WTC11 (cell line): ENCODE results near the gene RALA. TPM values are rescaled to one million over a fixed set of nuclear protein-coding genes. Genes with fewer than 3 reads are reported as not detected.

Experiments
- ATAC-seq: fragments of 200-7000 bp; cut with Tn5 transposase; 2 replicates; pipeline ENCODE4 v1.10.0; 2021; ENCODE audit warnings: mild to moderate bottlenecking, moderate library complexity
- CTCF ChIA-PET: fragments of 300-600 bp; sonication (Branson Sonifier 250); formaldehyde crosslinking; loops from one replicate; lab custom pipeline; 2021; ENCODE audit warnings: antibody characterized with exemption; lab: Charles Lee
- POLR2A ChIA-PET: fragments of 350-600 bp; sonication (Branson Sonifier 250); formaldehyde crosslinking; loops from one replicate; lab custom pipeline; 2021; ENCODE audit warnings: antibody characterized with exemption; lab: Charles Lee
- DNase-seq: peaks from one replicate; pipeline ENCODE4 v3.0.0; 2021; ENCODE audit warnings: low spot score
- H3K27ac Mint-ChIP-seq: 2 replicates; pipeline ENCODE4 v1.8.0; 2021; ENCODE audit warnings: mixed read lengths
- H3K27me3 Mint-ChIP-seq: 2 replicates; pipeline ENCODE4 v1.8.0; 2021; ENCODE audit warnings: low read depth, mild to moderate bottlenecking, moderate library complexity, mixed read lengths
- H3K36me3 Mint-ChIP-seq: 2 replicates; pipeline ENCODE4 v1.8.0; 2021; ENCODE audit warnings: mixed read lengths
- H3K4me1 Mint-ChIP-seq: 2 replicates; pipeline ENCODE4 v1.8.0; 2022; ENCODE audit warnings: mixed read lengths
- H3K4me3 Mint-ChIP-seq: 2 replicates; pipeline ENCODE4 v1.8.0; 2021; ENCODE audit warnings: mild to moderate bottlenecking, moderate library complexity, mixed read lengths
- H3K9me3 Mint-ChIP-seq: 2 replicates; pipeline ENCODE4 v1.8.0; 2021; ENCODE audit warnings: mixed read lengths
- CREM ChIP-seq: sonication (generic); formaldehyde crosslinking; IDR thresholded peaks from 2 replicates; pipeline ENCODE4 v1.8.1; 2022; ENCODE audit warnings: mild to moderate bottlenecking, missing genetic modification reagents, moderate library complexity
- ETV6 ChIP-seq: sonication (generic); formaldehyde crosslinking; IDR thresholded peaks from 2 replicates; pipeline ENCODE4 v1.8.1; 2022; ENCODE audit warnings: mild to moderate bottlenecking, missing genetic modification reagents
- FOXJ3 ChIP-seq: sonication (generic); formaldehyde crosslinking; IDR thresholded peaks from 2 replicates; pipeline ENCODE4 v1.9.0; 2021; ENCODE audit warnings: missing genetic modification reagents, mild to moderate bottlenecking, borderline replicate concordance
- FOXK1 ChIP-seq: sonication (generic); formaldehyde crosslinking; IDR thresholded peaks from 2 replicates; pipeline ENCODE4 v1.8.0; 2022; ENCODE audit warnings: mild to moderate bottlenecking, moderate library complexity, missing genetic modification reagents
- FOXP1 ChIP-seq: sonication (generic); formaldehyde crosslinking; IDR thresholded peaks from 2 replicates; pipeline ENCODE4 v1.8.0; 2022; ENCODE audit warnings: missing genetic modification reagents, mild to moderate bottlenecking, moderate library complexity, borderline replicate concordance
- FOXP4 ChIP-seq: sonication (generic); formaldehyde crosslinking; IDR thresholded peaks from 2 replicates; pipeline ENCODE4 v1.8.0; 2022; ENCODE audit warnings: mild to moderate bottlenecking, missing genetic modification reagents
- HMGA2 ChIP-seq: fragments of 250-450 bp; sonication (Bioruptor Pico); IDR thresholded peaks from 2 replicates; pipeline ENCODE4 v1.4.0; 2021; ENCODE audit warnings: mild to moderate bottlenecking, moderate library complexity
- HMGXB4 ChIP-seq: sonication (generic); formaldehyde crosslinking; IDR thresholded peaks from 2 replicates; pipeline ENCODE4 v1.8.1; 2023; ENCODE audit warnings: mild to moderate bottlenecking, moderate library complexity, missing genetic modification reagents
- IRF1 ChIP-seq: sonication (generic); formaldehyde crosslinking; IDR thresholded peaks from 2 replicates; pipeline ENCODE4 v1.8.0; 2023; ENCODE audit warnings: missing genetic modification reagents
- MAX ChIP-seq: sonication (generic); formaldehyde crosslinking; IDR thresholded peaks from 2 replicates; pipeline ENCODE4 v1.8.0; 2022; ENCODE audit warnings: mild to moderate bottlenecking, missing genetic modification reagents
- NFYB ChIP-seq: sonication (generic); formaldehyde crosslinking; conservative IDR thresholded peaks from 2 replicates; pipeline ENCODE4 v1.8.0; 2022; ENCODE audit warnings: low read depth, missing genetic modification reagents
- PRRX2 ChIP-seq: fragments of 250-450 bp; sonication (Bioruptor Pico); IDR thresholded peaks from 2 replicates; pipeline ENCODE4 v1.8.0; 2021; ENCODE audit warnings: mild to moderate bottlenecking
- RELA ChIP-seq: sonication (generic); formaldehyde crosslinking; IDR thresholded peaks from 2 replicates; pipeline ENCODE4 v1.8.1; 2022; ENCODE audit warnings: missing genetic modification reagents, mild to moderate bottlenecking, borderline replicate concordance
- RORB ChIP-seq: fragments of 250-450 bp; sonication (Bioruptor Pico); IDR thresholded peaks from 2 replicates; pipeline ENCODE4 v1.9.0; 2021; ENCODE audit warnings: mild to moderate bottlenecking
- SMAD3 ChIP-seq: sonication (generic); formaldehyde crosslinking; IDR thresholded peaks from 2 replicates; pipeline ENCODE4 v1.8.0; 2022; ENCODE audit warnings: missing genetic modification reagents, mild to moderate bottlenecking, borderline replicate concordance
- SP1 ChIP-seq: sonication (generic); formaldehyde crosslinking; conservative IDR thresholded peaks from 2 replicates; pipeline ENCODE4 v1.8.1; 2022; ENCODE audit warnings: missing genetic modification reagents
- TEAD1 ChIP-seq: sonication (generic); formaldehyde crosslinking; IDR thresholded peaks from 2 replicates; pipeline ENCODE4 v1.8.0; 2022; ENCODE audit warnings: mild to moderate bottlenecking, missing genetic modification reagents
- TP53 ChIP-seq: sonication (generic); formaldehyde crosslinking; IDR thresholded peaks from 2 replicates; pipeline ENCODE4 v1.8.1; 2023; ENCODE audit warnings: mild to moderate bottlenecking, missing genetic modification reagents
- USF1 ChIP-seq: sonication (generic); formaldehyde crosslinking; IDR thresholded peaks from 2 replicates; pipeline ENCODE4 v1.8.0; 2022; ENCODE audit warnings: mild to moderate bottlenecking, missing genetic modification reagents
- USF2 ChIP-seq: sonication (generic); formaldehyde crosslinking; IDR thresholded peaks from 2 replicates; pipeline ENCODE4 v1.8.1; 2023; ENCODE audit warnings: mild to moderate bottlenecking, missing genetic modification reagents, moderate library complexity
- ZNF121 ChIP-seq: sonication (generic); formaldehyde crosslinking; IDR thresholded peaks from 2 replicates; pipeline ENCODE4 v1.8.0; 2023; ENCODE audit warnings: missing genetic modification reagents
- ZNF138 ChIP-seq: sonication (generic); formaldehyde crosslinking; conservative IDR thresholded peaks from 2 replicates; pipeline ENCODE4 v1.8.1; 2022; ENCODE audit warnings: mild to moderate bottlenecking, moderate library complexity, missing genetic modification reagents
- ZNF423 ChIP-seq: fragments of 250-450 bp; sonication (Bioruptor Pico); IDR thresholded peaks from 2 replicates; pipeline ENCODE4 v2.1.2; 2022; ENCODE audit warnings: mild to moderate bottlenecking, moderate library complexity
- ZNF512 ChIP-seq: sonication (generic); formaldehyde crosslinking; IDR thresholded peaks from 2 replicates; pipeline ENCODE4 v1.8.1; 2022; ENCODE audit warnings: missing genetic modification reagents, borderline replicate concordance
- ZSCAN18 ChIP-seq: fragments of 250-450 bp; sonication (Bioruptor Pico); IDR thresholded peaks from 2 replicates; pipeline ENCODE4 v2.1.2; 2022; ENCODE audit warnings: mild to moderate bottlenecking, moderate library complexity
- total RNA-seq: library from RNA; stranded (reverse); gene quantifications from 3 replicates; pipeline ENCODE4 v1.2.3, GENCODE V29; 2021

Gene RALA
- total RNA-seq, 1 experiment from 2014 or later, result 57.3 TPM

- TF ChIP-seq MAX (CRISPR knock-in tag) (peak; percentile 51; the same call in 1 of the 2 replicates), ZNF423 (CRISPR knock-in tag) (peak; percentile 6; the same call in 1 of the 2 replicates), CREM (CRISPR knock-in tag) (peak; percentile 90), FOXP1 (0 out of 2 replicates have a peak, but pooled peaks have one; percentile 32), SMAD3 (CRISPR knock-in tag) (0 out of 2 replicates have a peak, but pooled peaks have one; percentile 54), ZNF138 (no peak), SP1 (CRISPR knock-in tag) (peak; percentile 71), RORB (no peak), USF1 (peak; percentile 10; the same call in 1 of the 2 replicates), ETV6 (CRISPR knock-in tag) (peak; percentile 98), ZNF512 (CRISPR knock-in tag) (no peak), HMGXB4 (CRISPR knock-in tag) (0 out of 2 replicates have a peak, but pooled peaks have one; percentile 61), USF2 (peak; percentile 42; the same call in 1 of the 2 replicates)
These were observed 109.7 kb downstream of the RALA start (continued) for GRCh38 chr7:39732837-39733804.

GRCh38 chr7:39733881-39734632 is 110.7 kb downstream of the RALA start:
- Mint-ChIP-seq H3K4me3 (peak overlapping the region; percentile 69), H3K9me3 (no peaks in the 10 kb centered on the region), H3K27ac (peak overlapping the region; percentile 95), H3K4me1 (peaks cover 30% of the 10 kb centered on the region), H3K36me3 (no peaks in the 10 kb centered on the region; the same call in 1 of the 2 replicates), H3K27me3 (peaks cover 23% of the 10 kb centered on the region)
- POLR2A ChIA-PET, result interaction anchor here (1.0 to 2.5 kb wide), 4 partner anchors 8 to 154 kb away, joined by 4 to 21 read pairs (median 6); partner anchors contain the start of gene RALA
- peak; percentile 4; the same call in 1 of the 2 replicates for ATAC-seq
- CTCF ChIA-PET, result interaction anchor here (1.1 to 4.8 kb wide), 7 partner anchors 8 to 154 kb away, joined by 4 to 42 read pairs (median 10); no protein-coding TSS in a partner anchor
- DNase-seq, result no peak
- TF ChIP-seq ZNF121 (no peak), ZNF423 (CRISPR knock-in tag) (no peak), TEAD1 (CRISPR knock-in tag) (peak; percentile 51; the same call in 1 of the 2 replicates), HMGA2 (CRISPR knock-in tag) (no peak), FOXP4 (CRISPR knock-in tag) (no peak), FOXJ3 (CRISPR knock-in tag) (no peak), IRF1 (CRISPR knock-in tag) (no peak), ETV6 (CRISPR knock-in tag) (0 out of 2 replicates have a peak, but pooled peaks have one; percentile 19), NFYB (CRISPR knock-in tag) (no peak), RELA (CRISPR knock-in tag) (no peak), PRRX2 (CRISPR knock-in tag) (no peak), ZSCAN18 (no peak), TP53 (CRISPR knock-in tag) (no peak), FOXK1 (CRISPR knock-in tag) (no peak)
